ENCODE results near the gene DLG4. TPM values are rescaled to one million over a fixed set of nuclear protein-coding genes. Genes with fewer than 3 reads are reported as not detected.

The DLG4 gene
- total RNA-seq, 4 donors from 2014 or later, result 2.9 to 12.7 (median 3.2) TPM

- TF ChIP-seq POLR2A (IDR thresholded peaks at IDR 0.05) (no peak), POLR2AphosphoS5 (IDR thresholded peaks at IDR 0.05) (peak in 1 of 3 donors; percentile 31), EP300 (IDR thresholded peaks at IDR 0.05) (no peak), CTCF (IDR thresholded peaks at IDR 0.05) (peak; percentile 23 to 59)
- no peaks in the 10 kb centered on the region for H3K27me3 ChIP-seq
- peak; percentile 99 for DNase-seq (ENCODE audit: low spot score in 2 of 2)
- H3K36me3 ChIP-seq, result no peaks in the 10 kb centered on the region
- peak overlapping the region; percentile 56 for H3K4me3 ChIP-seq
- H3K4me1 ChIP-seq, result peaks cover 59% of the 10 kb centered on the region
- H3K27ac ChIP-seq, result peak overlapping the region; percentile 72
- no peaks in the 10 kb centered on the region for H3K9me3 ChIP-seq
- WGBS, result under 1% methylated on average over 43 of the region's 45 CpGs
These were observed 5.1 kb downstream of the DLG4 start for GRCh38 chr17:7214300-7215135.

- H3K36me3 ChIP-seq, result no peaks in the 10 kb centered on the region
- peaks cover 52% of the 10 kb centered on the region for H3K4me1 ChIP-seq
- TF ChIP-seq EP300 (IDR thresholded peaks at IDR 0.05), result no peak
- TF ChIP-seq CTCF (IDR thresholded peaks at IDR 0.05), result peak; percentile 11 to 16
- H3K4me3 ChIP-seq, result peak overlapping the region; percentile 56
- DNase-seq (ENCODE audit: low spot score in 2 of 2), result no peak
- peak overlapping the region; percentile 72 for H3K27ac ChIP-seq
- H3K27me3 ChIP-seq, result no peaks in the 10 kb centered on the region
- no peaks in the 10 kb centered on the region for H3K9me3 ChIP-seq
- 7% methylated on average over 15 of the region's 15 CpGs for WGBS
These were observed 5.7 kb downstream of the DLG4 start for GRCh38 chr17:7213895-7214299.

GRCh38 chr17:7211491-7212273 is 8.0 kb downstream of the DLG4 start:
- Histone ChIP-seq H3K27me3 (no peaks in the 10 kb centered on the region), H3K4me1 (peaks cover 31% of the 10 kb centered on the region), H3K4me3 (no peak overlapping the region), H3K27ac (no peak overlapping the region), H3K36me3 (no peaks in the 10 kb centered on the region), H3K9me3 (no peaks in the 10 kb centered on the region)
- WGBS, result 30% methylated on average over 36 of the region's 37 CpGs
- no peak for TF ChIP-seq POLR2A (IDR thresholded peaks at IDR 0.05)
- TF ChIP-seq CTCF (IDR thresholded peaks at IDR 0.05), result no peak
- no peak for DNase-seq (ENCODE audit: low spot score in 2 of 2)

- Histone ChIP-seq H3K27ac (no peak overlapping the region), H3K36me3 (no peaks in the 10 kb centered on the region), H3K4me3 (no peak overlapping the region), H3K9me3 (no peaks in the 10 kb centered on the region), H3K4me1 (peaks cover 18% of the 10 kb centered on the region), H3K27me3 (no peaks in the 10 kb centered on the region)
- TF ChIP-seq CTCF (IDR thresholded peaks at IDR 0.05) (no peak), POLR2A (IDR thresholded peaks at IDR 0.05) (no peak), POLR2AphosphoS5 (IDR thresholded peaks at IDR 0.05) (no peak), EP300 (IDR thresholded peaks at IDR 0.05) (no peak)
- peak in 1 of 2 donors; percentile 54 for DNase-seq (ENCODE audit: low spot score in 2 of 2)
- WGBS, result 87% methylated on average over 9 of the region's 9 CpGs
These were observed 10.7 kb downstream of the DLG4 start for GRCh38 chr17:7208754-7209460.

Data from suprapubic skin (tissue), 4 donors.